Measurements from ENCODE around the gene KLF13.

KLF13 gene

DNA sequence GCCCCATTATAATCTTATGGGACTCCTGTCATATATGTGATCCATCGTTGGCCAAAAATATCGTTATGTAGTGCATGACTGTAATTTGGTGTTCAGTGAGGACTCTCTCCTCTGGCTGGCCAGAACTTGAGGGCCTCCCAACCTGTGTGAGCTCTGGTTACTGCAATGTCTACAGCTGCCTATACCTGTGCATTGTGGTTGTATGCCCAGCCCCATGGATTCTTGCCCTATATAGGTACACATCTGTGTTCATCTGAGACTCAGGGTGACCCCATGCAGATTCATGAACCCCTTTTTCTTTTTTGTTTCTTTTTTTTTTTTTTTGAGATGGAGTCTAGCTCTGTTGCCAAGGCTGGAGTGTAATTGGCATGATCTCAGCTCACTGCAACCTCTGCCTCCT, 32.6 kb upstream of the KLF13 start:
- no peaks in the 10 kb centered on the region for H3K36me3 ChIP-seq (replicated peaks; ENCODE audit: insufficient read depth, low read length)
- H3K4me2 ChIP-seq (ENCODE audit: low read depth, low read length) = no peak overlapping the region
- TF ChIP-seq, protein P1, sequence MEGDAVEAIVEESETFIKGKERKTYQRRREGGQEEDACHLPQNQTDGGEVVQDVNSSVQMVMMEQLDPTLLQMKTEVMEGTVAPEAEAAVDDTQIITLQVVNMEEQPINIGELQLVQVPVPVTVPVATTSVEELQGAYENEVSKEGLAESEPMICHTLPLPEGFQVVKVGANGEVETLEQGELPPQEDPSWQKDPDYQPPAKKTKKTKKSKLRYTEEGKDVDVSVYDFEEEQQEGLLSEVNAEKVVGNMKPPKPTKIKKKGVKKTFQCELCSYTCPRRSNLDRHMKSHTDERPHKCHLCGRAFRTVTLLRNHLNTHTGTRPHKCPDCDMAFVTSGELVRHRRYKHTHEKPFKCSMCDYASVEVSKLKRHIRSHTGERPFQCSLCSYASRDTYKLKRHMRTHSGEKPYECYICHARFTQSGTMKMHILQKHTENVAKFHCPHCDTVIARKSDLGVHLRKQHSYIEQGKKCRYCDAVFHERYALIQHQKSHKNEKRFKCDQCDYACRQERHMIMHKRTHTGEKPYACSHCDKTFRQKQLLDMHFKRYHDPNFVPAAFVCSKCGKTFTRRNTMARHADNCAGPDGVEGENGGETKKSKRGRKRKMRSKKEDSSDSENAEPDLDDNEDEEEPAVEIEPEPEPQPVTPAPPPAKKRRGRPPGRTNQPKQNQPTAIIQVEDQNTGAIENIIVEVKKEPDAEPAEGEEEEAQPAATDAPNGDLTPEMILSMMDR (IDR thresholded peaks at IDR 0.05; ENCODE audit: low read length) = no peak
- TF ChIP-seq EZH2 (optimal IDR thresholded peaks at IDR 0.05; ENCODE audit: low read depth, low read length) (no peak), EZH2phosphoT487 (IDR thresholded peaks at IDR 0.05; ENCODE audit: low read length) (no peak)

GRCh38 chr15:31295658-31296057, 31.0 kb upstream of the KLF13 start:
- TF ChIP-seq, protein P1 (IDR thresholded peaks at IDR 0.05; ENCODE audit: low read length) = no peak
- TF ChIP-seq EZH2phosphoT487 (IDR thresholded peaks at IDR 0.05; ENCODE audit: low read length) = no peak
- TF ChIP-seq EZH2 (optimal IDR thresholded peaks at IDR 0.05; ENCODE audit: low read depth, low read length) = no peak
- H3K27ac ChIP-seq (ENCODE audit: low read length) = no peak overlapping the region
- no peaks in the 10 kb centered on the region for H3K79me2 ChIP-seq (ENCODE audit: low read length)
- no peaks in the 10 kb centered on the region for H3K36me3 ChIP-seq (replicated peaks; ENCODE audit: insufficient read depth, low read length)
- no peaks in the 10 kb centered on the region for H3K9me2 ChIP-seq (replicated peaks; ENCODE audit: insufficient read depth, low read length)
- H3K4me1 ChIP-seq (ENCODE audit: low read length) = no peaks in the 10 kb centered on the region
- no peak for DNase-seq
- no peaks in the 10 kb centered on the region for H3F3A ChIP-seq (ENCODE audit: insufficient read depth, low read length)
- H3K4me3 ChIP-seq (ENCODE audit: low read length) = no peak overlapping the region
- H3K9me3 ChIP-seq (replicated peaks; ENCODE audit: insufficient read depth, low read length) = no peaks in the 10 kb centered on the region
- H3K9ac ChIP-seq (ENCODE audit: low read length) = no peak overlapping the region
- no peak overlapping the region for H3K4me2 ChIP-seq (ENCODE audit: low read depth, low read length)
- no peak overlapping the region for H2AFZ ChIP-seq (ENCODE audit: low read length)
- H3K27me3 ChIP-seq (replicated peaks; ENCODE audit: insufficient read depth, low read length) = no peaks in the 10 kb centered on the region
- no peaks in the 10 kb centered on the region for H4K20me1 ChIP-seq (ENCODE audit: insufficient read depth, low read length)

More for the DNA sequence above, 32.6 kb upstream of the KLF13 start:
- Histone ChIP-seq H3K9ac (ENCODE audit: low read length) (no peak overlapping the region), H3K79me2 (ENCODE audit: low read length) (no peaks in the 10 kb centered on the region), H3K4me1 (ENCODE audit: low read length) (no peaks in the 10 kb centered on the region), H3K4me3 (ENCODE audit: low read length) (no peak overlapping the region), H3K9me3 (replicated peaks; ENCODE audit: insufficient read depth, low read length) (no peaks in the 10 kb centered on the region), H3K27me3 (replicated peaks; ENCODE audit: insufficient read depth, low read length) (no peaks in the 10 kb centered on the region), H2AFZ (ENCODE audit: low read length) (no peak overlapping the region), H3K9me2 (replicated peaks; ENCODE audit: insufficient read depth, low read length) (no peaks in the 10 kb centered on the region), H4K20me1 (ENCODE audit: insufficient read depth, low read length) (no peaks in the 10 kb centered on the region), H3F3A (ENCODE audit: insufficient read depth, low read length) (no peaks in the 10 kb centered on the region), H3K27ac (ENCODE audit: low read length) (no peak overlapping the region)
- no peak for DNase-seq

- Histone ChIP-seq H3K36me3 (replicated peaks; ENCODE audit: insufficient read depth, low read length) (no peaks in the 10 kb centered on the region), H3K9ac (ENCODE audit: low read length) (no peak overlapping the region), H3K9me2 (replicated peaks; ENCODE audit: insufficient read depth, low read length) (no peaks in the 10 kb centered on the region), H3K4me3 (ENCODE audit: low read length) (no peak overlapping the region), H3K79me2 (ENCODE audit: low read length) (no peaks in the 10 kb centered on the region), H3K4me1 (ENCODE audit: low read length) (no peaks in the 10 kb centered on the region), H4K20me1 (ENCODE audit: insufficient read depth, low read length) (no peaks in the 10 kb centered on the region), H3K4me2 (ENCODE audit: low read depth, low read length) (no peak overlapping the region), H2AFZ (ENCODE audit: low read length) (no peak overlapping the region), H3K27me3 (replicated peaks; ENCODE audit: insufficient read depth, low read length) (no peaks in the 10 kb centered on the region), H3K9me3 (replicated peaks; ENCODE audit: insufficient read depth, low read length) (no peaks in the 10 kb centered on the region), H3K27ac (ENCODE audit: low read length) (no peak overlapping the region), H3F3A (ENCODE audit: insufficient read depth, low read length) (no peaks in the 10 kb centered on the region)
- DNase-seq = no peak
- TF ChIP-seq EZH2phosphoT487 (IDR thresholded peaks at IDR 0.05; ENCODE audit: low read length) = no peak
- TF ChIP-seq EZH2 (optimal IDR thresholded peaks at IDR 0.05; ENCODE audit: low read depth, low read length) = no peak
- TF ChIP-seq, protein P1 (IDR thresholded peaks at IDR 0.05; ENCODE audit: low read length) = no peak
These were observed 30.4 kb upstream of the KLF13 start for GRCh38 chr15:31296219-31296645.
